Measurements from ENCODE around the gene MYH6.

DNA sequence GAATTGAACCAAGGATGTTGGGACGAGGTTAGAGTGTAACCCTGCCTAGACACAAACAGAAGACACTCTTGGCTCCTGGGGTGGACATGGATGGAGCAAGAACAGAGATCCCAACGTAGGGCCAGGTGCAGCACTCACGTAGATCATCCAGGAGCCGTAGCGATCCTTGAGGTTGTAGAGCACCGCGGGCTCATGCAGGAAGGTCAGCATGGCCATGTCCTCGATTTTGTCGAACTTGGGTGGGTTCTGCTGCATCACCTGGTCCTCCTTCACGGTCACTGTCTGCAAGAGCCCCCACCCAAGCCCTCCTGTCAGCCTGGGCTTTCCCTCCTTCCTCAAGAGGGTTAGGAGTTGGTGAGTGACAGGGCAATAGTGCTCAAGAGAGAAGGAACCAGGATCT is 24.9 kb upstream of the MYH6 start:
- TF ChIP-seq CTCF (conservative IDR thresholded peaks at IDR 0.05; ENCODE audit: low read depth, low read length) (no peak), EZH2 (IDR thresholded peaks at IDR 0.05; ENCODE audit: borderline replicate concordance, low read depth, low read length, poor library complexity, severe bottlenecking) (no peak)

Measured in A673 (cell line).